COLO668 (cell line): ENCODE data around the gene ADCY6.

Experiments used
- DNase-seq: peaks from one replicate; lab custom pipeline; 2025; ENCODE audit not compliant: unreplicated experiment; lab: John Stamatoyannopoulos, UW

ADCY6 gene

GRCh38 chr12:48816143-48816854 is 27.4 kb upstream of the ADCY6 start:
- no peak for DNase-seq

GRCh38 chr12:48815126-48816110 is 26.5 kb upstream of the ADCY6 start:
- DNase-seq, result peak; percentile 72

DNA sequence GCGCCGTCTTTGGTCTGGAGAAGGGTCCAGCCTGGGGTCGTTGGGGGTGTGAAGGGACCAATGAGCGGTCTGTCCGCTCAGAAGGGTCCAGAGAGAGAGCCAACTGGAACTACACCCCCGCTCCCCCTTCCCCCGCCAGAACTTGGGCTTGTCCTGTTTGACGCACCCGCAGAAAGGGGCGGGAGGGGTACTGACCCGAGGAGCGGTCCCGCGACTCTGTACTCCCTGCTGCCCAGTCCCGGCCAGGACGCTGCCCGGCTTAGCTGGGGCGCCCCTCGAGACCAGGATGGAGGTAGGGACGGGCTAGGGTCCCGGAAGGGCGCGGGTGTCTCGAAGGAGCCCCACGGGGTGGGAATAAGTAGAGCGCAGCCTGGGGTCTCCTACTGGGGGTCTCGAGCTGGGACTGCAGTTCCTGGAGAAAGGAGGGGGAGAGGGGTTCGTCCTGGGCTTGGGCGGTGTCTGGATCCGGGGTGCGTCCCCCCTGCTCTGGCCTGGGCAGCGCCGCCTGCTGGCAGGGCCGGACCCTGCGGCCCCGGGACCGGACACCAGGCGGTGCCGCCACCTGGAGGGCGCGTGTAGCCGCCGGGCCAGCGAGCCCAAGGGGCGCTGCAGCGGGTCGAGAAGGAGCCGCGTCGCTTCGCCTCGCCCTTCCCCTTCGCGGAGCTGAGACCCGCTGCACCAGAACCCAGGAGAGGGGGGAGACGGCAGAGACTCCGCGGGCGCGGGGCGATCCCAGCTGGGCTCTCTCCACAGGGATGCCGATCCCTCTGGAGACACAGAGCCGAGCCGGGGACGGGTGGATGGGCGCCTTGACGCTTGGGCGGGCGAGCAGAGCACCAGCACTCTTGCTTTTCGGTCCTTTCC is 25.6 kb upstream of the ADCY6 start:
- peak; percentile 77 for DNase-seq

- DNase-seq, result no peak
Measured at GRCh38 chr12:48813465-48814261, 24.8 kb upstream of the ADCY6 start.

DNA sequence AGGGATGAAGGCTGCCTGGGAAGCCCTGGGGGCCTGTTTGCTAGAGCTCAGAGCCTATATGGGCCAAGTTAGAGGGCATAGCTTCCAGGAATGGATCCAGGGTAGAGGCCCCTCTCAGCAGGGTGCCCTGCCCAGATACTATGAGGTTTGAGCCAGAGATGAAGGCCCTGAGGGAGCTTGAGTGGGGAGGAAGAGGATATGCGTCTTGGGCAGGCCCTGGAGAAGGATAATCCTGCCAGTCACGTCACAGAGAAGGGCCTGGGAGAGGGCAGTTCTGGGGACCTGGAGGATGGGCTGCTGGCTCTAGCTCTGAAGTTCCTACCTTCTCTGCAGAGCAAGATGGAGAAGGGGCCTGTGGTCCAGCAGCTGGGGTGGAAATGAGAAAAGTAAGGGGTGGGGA is 23.5 kb upstream of the ADCY6 start:
- DNase-seq, result no peak

DNA sequence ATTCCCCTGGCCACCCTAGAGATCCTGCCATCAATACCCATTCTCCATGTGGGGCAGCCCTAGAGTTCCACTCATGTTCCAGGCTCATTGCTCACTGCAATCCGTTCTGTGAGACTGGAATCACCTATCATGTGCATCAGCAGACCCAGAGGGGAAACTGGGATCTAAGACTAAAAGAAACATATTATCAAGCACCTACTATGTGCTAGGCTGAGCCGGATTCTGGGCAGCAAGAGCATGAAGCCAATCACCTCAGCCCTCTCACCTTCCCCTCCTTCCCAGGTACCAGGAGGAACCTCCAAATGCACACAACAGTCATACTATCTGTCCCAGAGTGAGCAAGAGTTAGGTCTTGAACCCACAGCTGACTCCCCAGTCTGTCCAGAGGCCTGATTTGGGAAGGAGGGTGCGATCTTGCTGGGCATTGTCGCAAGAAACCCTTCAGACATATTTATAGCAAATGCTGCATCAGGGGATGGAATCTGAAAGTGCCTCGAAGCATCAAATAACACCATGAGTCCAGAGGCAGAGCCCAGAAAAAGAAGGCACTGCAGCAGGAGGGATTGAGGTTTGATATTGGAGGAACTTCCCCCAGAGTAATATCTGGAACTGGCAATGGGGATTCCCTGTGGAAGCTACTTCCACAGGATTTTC is 22.7 kb upstream of the ADCY6 start:
- no peak for DNase-seq

- no peak for DNase-seq
Measured at GRCh38 chr12:48810903-48811431, 22.1 kb upstream of the ADCY6 start.

DNA sequence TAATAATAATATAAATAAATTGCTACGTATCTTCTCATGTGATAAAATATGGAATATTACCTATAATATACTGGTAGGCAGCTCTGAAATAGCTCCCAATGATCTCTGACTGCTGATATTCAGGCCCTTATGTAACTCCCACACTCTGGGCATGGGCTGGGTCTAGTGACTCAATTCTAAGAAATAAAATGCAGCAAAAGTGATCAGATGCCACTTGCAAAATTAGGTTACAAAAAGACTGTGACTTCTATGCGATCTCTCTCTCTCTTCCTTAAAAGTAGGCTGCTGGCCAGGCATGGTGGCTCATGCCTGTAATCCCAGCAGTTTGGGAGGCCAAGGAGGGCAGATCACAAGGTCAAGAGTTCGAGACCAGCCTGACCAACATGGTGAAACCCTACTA is 19.1 kb upstream of the ADCY6 start:
- DNase-seq, result no peak

DNA sequence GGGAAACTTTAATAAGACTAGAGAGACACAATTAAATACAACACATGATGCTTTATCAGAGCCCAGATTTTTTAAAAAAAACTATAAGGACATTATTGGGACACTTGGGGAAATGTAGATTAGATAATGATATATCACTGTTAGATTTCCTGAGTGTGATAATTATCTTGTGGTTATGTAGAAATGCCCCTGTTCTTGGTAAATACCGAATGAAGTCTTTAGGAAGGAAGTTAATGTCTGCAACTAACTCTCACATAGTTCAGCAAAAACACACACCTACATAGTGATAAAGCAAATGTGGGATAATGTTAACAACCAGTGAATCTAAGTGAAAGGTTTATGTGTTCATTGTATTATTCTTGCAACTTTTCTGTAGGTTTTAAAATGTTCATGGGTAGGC is 14.8 kb upstream of the ADCY6 start:
- no peak for DNase-seq

GRCh38 chr12:48800971-48801370 is 12.1 kb upstream of the ADCY6 start:
- DNase-seq, result no peak

- DNase-seq, result no peak
Measured at GRCh38 chr12:48800457-48800856, 11.6 kb upstream of the ADCY6 start.

GRCh38 chr12:48796976-48797375 is 8.1 kb upstream of the ADCY6 start:
- DNase-seq, result no peak

DNA sequence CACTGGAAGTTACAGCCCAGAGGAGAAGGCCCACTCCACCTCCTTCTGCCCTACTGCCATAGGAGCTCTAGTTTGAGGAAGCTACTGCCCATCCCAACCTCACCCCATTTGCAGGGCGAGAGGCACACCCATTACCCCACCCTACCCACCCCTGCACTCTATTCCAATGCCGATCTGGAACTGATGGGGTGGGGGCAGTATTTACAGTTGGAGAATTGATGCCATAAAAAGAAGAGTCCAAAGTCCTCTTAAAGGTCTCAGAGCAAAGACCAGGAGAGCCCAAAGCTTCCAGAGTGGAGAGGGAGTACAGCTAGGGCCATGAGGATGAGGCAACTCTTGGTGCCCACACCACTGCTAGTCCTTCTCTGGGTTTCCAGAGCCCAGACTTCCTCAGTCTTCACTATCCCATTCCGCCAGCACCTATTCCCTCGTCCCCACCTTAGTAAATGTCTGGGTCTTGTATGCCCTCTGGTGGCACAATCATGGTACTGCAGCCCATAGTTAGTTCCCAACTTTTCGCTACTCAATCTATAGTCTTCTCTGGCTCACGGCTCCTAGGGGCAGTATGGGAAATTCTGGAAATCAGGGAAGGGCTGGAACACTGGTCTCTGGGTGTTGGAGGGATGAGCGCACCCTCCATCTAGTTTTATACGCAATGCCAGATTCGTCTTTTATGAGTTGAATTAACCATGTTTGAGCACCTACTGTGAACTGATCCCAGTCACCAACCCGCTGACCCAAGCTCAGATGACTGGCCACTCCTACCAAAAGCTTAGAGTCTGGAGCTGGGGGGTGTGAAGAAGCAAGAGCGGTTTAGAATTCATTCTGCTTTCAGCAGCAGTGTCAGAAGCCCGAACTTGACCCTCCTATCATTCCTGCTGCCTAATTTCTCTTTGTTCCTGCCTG is 6.9 kb upstream of the ADCY6 start:
- DNase-seq, result peak; percentile 51

- no peak for DNase-seq
Measured at GRCh38 chr12:48794870-48795269, 6.0 kb upstream of the ADCY6 start.

- DNase-seq, result no peak
Measured at GRCh38 chr12:48793696-48794095, 4.8 kb upstream of the ADCY6 start.

- DNase-seq, result no peak
Measured at GRCh38 chr12:48789858-48790326, 1.0 kb upstream of the ADCY6 start.

- no peak for DNase-seq
Measured at GRCh38 chr12:48788524-48788853, 400 bp downstream of the ADCY6 start.

- no peak for DNase-seq
Measured at GRCh38 chr12:48787791-48788523, 932 bp downstream of the ADCY6 start.
